Aorta (tissue), 5 donors: ENCODE measurements around the gene GPC3. TPM values are rescaled to one million over a fixed set of nuclear protein-coding genes. Genes with fewer than 3 reads are reported as not detected.

ENCODE experiments used
- ATAC-seq: fragments of 200-7000 bp; cut with Tn5 transposase; one replicate; pipeline ENCODE4 v1.9.1; 2022; ENCODE audit warnings: moderate library complexity; ENCODE audit not compliant: low FRiP score
- DNase-seq, 2 donors: peaks; one replicate each; pipeline ENCODE4 v3.0.0-alpha.2; 2020
- H3K27ac ChIP-seq, 2 donors: one replicate each; pipeline ENCODE4 v1.5.1; 2013; ENCODE audit warnings: low read length in 2 of 2, mild to moderate bottlenecking in 2 of 2, moderate library complexity in 2 of 2, control low read depth in 1 of 2, inconsistent platforms in 1 of 2, low read depth in 1 of 2
- H3K27me3 ChIP-seq, 2 donors: one replicate each; pipeline ENCODE4 v1.6.1; 2013; ENCODE audit warnings: control low read depth in 1 of 2, low read length in 1 of 2, mild to moderate bottlenecking in 1 of 2, moderate library complexity in 1 of 2; ENCODE audit not compliant: insufficient read depth in 2 of 2, control insufficient read depth in 1 of 2
- H3K36me3 ChIP-seq, 2 donors: one replicate each; pipeline ENCODE4 v1.6.1; 2013; ENCODE audit warnings: control low read depth in 1 of 2, low read length in 1 of 2, mild to moderate bottlenecking in 1 of 2; ENCODE audit not compliant: insufficient read depth in 2 of 2, control insufficient read depth in 1 of 2
- H3K4me1 ChIP-seq, 2 donors: one replicate each; pipeline ENCODE4 v1.6.1; 2013; ENCODE audit warnings: low read length in 2 of 2, control low read depth in 1 of 2, mild to moderate bottlenecking in 1 of 2, moderate library complexity in 1 of 2; ENCODE audit not compliant: insufficient read depth in 2 of 2, control insufficient read depth in 1 of 2
- H3K4me3 ChIP-seq, 2 donors: one replicate each; pipeline ENCODE4 v1.5.1; 2013; ENCODE audit warnings: low read length in 2 of 2, control low read depth in 1 of 2, mild to moderate bottlenecking in 1 of 2
- H3K9me3 ChIP-seq: one replicate; pipeline ENCODE4 v1.6.1; 2013; ENCODE audit warnings: mild to moderate bottlenecking, low read length; ENCODE audit not compliant: control insufficient read depth
- WGBS, 2 donors: extraction: QIAGEN DNeasy Blood & Tissue Kit; methylation state at CpG; one replicate each; pipeline ENCODE4 v1.1.7; 2013; 5-methylcytosine and 5-hydroxymethylcytosine counted together
- intact Hi-C, 2 donors: fragments of 100-400 bp; cut with DNase I; formaldehyde crosslinking; loops; one replicate each; pipeline versions ENCODE4 v1.14.2 to v1.15.0; 2022
- polyA plus RNA-seq, 2 donors: library from polyadenylated mRNA; stranded (reverse); fragments of 200-250 nt; gene quantifications; one replicate each; pipeline ENCODE4 v1.2.3, GENCODE V29; 2013
- total RNA-seq, 2 donors: library from RNA; stranded (reverse); fragmentation: NEBNext Ultra II Directional; extraction: Animal tissue kit (Norgen Biotek cat#: 25700); gene quantifications; one replicate each; pipeline ENCODE4 v1.2.1, GENCODE V29; 2021
- donor health status: healthy with polysubstance abuse.
- donor health status: Bipolar disorder and iron deficiency.
- donor health status: DM: no; HTN: no; CAD: no.
- donor health status: DM: no; HTN: no; CAD: no.
- donor health status: DM: yes; HTN: yes; CAD: no.

The GPC3 gene
- total and polyA plus RNA-seq, 4 donors = 1.1 to 13.2 (median 5.0) TPM

DNA sequence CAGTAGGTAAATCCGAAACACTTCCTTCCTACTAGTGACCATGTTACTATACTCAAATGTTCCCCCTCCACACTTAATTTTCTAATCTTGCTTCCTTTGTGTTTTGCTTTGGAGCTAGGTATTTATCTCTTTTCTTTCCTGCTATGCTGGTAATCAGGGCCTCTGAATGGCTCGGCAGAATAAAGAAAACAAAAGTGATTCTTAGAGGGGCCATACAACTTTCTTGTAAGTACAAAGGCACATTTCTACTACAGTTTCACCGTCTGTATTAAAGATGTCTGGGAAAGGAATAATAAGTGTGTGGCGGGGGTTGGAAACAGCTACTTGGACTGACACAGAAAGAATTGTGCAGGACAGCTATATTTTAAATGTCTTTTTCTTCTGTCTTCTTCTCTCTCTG lies 50.3 kb downstream of the GPC3 start:
- DNase-seq (no peak), ATAC-seq (no peak)
- WGBS, 2 donors = 55 to 60% methylated on average over 4 of the region's 4 CpGs
- no peaks in the 10 kb centered on the region for H3K9me3 ChIP-seq
- no peaks in the 10 kb centered on the region for H3K4me1 ChIP-seq
- H3K27ac ChIP-seq = no peak overlapping the region
- no peaks in the 10 kb centered on the region for H3K36me3 ChIP-seq
- intact Hi-C loops = no loop called here
- H3K4me3 ChIP-seq = no peak overlapping the region
- no peaks in the 10 kb centered on the region for H3K27me3 ChIP-seq

DNA sequence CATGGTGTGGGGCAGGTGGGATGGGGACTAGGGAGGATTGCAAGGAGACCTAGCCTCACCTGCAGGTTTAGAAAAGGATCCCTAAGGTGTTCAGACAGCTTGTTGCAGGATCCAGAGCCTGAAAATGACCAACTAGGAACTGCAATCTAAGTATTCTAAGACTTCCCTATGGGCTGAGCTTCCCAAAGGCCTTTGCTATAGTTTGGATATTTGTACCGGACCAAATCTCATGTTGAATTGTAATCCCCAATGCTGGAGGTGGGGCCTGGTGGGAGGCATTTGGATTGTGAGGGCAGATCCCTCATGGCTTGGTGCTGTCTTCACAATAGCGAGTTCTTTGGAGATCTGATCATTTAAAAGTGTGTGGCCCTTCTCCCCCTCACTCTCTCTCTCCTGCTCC lies 52.1 kb downstream of the GPC3 start:
- intact Hi-C loops = no loop called here
- Histone ChIP-seq H3K4me3 (no peak overlapping the region), H3K36me3 (no peaks in the 10 kb centered on the region), H3K27me3 (no peaks in the 10 kb centered on the region), H3K27ac (no peak overlapping the region), H3K9me3 (no peaks in the 10 kb centered on the region), H3K4me1 (no peaks in the 10 kb centered on the region)
- ATAC-seq (no peak), DNase-seq (no peak)
- WGBS, 2 donors = 72 to 94% methylated on average over 2 of the region's 2 CpGs

DNA sequence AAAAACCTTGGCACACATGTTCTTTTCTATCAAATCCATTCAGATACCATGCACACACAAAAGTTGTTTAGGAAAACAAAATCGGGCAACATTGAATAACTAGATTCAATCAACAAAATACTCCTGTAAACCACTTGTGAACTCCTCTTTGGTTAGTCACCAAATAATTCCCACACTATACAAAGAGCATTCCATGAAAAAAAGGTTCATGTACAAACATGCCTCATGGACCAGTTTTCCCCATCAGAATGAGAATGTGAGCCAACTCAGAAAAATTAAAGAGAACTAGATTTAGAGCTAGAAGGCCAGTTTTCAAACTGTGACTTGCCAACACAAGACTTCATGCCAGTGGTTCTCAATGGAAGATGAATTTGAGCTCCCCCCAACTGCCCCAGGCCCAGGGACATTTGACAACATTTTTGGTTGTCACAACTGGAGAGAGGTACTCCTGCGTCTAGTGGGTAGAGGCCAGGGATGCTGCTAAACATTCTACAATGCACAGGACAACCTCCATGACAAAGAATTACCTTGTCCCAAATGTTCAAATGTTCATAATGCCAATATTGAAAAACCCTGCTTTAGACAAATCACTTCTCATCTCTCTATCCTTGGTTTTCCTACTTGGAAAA lies 55.4 kb downstream of the GPC3 start:
- Histone ChIP-seq H3K4me3 (no peak overlapping the region), H3K36me3 (no peaks in the 10 kb centered on the region), H3K9me3 (no peaks in the 10 kb centered on the region), H3K27ac (no peak overlapping the region), H3K4me1 (no peaks in the 10 kb centered on the region), H3K27me3 (no peaks in the 10 kb centered on the region)
- intact Hi-C loops = no loop called here
- WGBS, 2 donors = 80 to 90% methylated on average over 2 of the region's 2 CpGs
- DNase-seq (no peak), ATAC-seq (no peak)

DNA sequence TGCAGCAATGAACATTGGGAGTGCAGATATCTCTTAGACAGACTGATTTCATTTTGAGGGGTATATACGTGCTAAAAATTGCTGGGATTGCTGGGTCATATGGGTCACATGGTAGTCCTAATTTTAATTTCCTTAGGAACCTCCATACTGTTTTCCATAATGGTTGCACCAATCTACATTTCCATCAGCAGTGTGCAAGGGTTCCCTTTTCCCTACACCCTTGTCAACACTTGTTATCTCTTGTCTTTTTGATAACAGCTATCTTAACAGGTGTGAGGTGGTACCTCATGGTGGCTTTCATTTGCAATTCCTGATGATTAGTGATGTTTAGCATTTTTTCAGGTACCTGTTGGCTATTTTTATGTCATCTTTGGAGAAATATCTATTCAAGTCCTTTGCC lies 57.0 kb downstream of the GPC3 start:
- ATAC-seq = no peak
- WGBS, 2 donors = 62 to 85% methylated on average over 1 of the region's 1 CpG

DNA sequence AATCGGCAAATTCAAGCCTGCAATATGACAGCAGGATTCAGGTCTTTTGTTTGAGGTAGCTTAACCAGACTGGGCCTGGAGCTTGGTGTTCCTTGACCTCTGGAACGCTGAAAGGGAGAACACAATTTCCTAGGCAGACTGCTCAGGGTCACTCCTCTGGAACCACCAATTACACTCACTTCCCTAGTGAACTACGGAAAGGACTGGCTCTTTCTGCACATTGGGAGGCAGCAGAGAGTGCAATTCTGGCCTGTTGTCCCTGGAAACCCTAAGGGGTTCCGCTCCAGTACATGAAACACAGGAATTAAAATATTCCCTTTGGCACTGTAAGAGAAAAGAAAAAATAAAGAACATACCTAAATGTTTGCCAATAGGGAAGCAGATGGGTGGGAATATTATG lies 58.6 kb downstream of the GPC3 start:
- no peak overlapping the region for H3K27ac ChIP-seq
- H3K4me1 ChIP-seq = no peaks in the 10 kb centered on the region
- H3K9me3 ChIP-seq = no peaks in the 10 kb centered on the region
- H3K36me3 ChIP-seq = no peaks in the 10 kb centered on the region
- no peak overlapping the region for H3K4me3 ChIP-seq
- no peak for DNase-seq
- no peak for ATAC-seq
- H3K27me3 ChIP-seq = no peaks in the 10 kb centered on the region
- 23 to 24% methylated on average over 4 of the region's 4 CpGs for WGBS, 2 donors
- intact Hi-C loops = no loop called here

More for the DNA sequence above, 57.0 kb downstream of the GPC3 start:
- DNase-seq = no peak
- Histone ChIP-seq H3K36me3 (no peaks in the 10 kb centered on the region), H3K27ac (no peak overlapping the region), H3K4me3 (no peak overlapping the region), H3K4me1 (no peaks in the 10 kb centered on the region), H3K9me3 (no peaks in the 10 kb centered on the region), H3K27me3 (no peaks in the 10 kb centered on the region)
- intact Hi-C loops = no loop called here

DNA sequence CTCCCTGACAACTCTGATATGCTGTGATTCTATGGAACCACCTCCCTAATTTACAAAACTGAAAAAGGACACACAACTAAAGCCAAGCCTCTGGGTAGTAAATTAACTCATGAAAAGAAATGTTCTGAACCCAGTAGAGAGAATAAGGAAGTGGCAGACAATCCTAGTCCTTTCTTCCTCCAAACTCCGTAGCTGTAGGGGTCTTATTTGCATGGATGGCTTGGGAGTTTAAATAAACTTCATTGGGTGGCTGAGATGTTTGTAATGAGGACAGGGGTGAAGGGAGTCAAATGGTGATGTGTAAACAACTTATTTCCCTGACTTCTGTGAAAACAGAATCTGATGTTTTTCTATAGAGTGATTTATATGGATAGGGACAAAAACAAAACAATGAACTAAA lies 59.3 kb downstream of the GPC3 start:
- 51 to 97% methylated on average over 1 of the region's 1 CpG for WGBS, 2 donors

DNA sequence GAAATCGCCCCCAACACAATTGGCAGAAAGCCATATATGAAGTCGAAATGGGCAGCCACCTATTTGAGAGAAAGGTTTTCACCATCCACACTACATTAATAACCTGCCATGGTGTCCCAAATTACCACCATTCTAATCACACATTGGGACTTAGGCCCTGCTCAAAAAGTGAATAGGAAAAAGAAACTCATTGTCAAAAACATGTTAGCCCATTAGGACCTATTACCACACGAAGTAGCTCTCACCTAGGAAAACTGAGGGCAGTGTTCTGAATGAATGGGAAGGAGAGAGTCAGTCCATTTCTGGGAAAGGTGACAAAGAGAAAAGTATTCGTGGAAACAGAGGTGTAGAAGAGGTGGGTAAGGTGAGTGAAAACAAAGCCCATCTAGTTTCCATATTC lies 60.8 kb downstream of the GPC3 start:
- DNase-seq (no peak), ATAC-seq (no peak)
- intact Hi-C loops = loop anchor here in 1 of 2 donors (5.0 kb wide), 1 partner anchor 132 kb away; no protein-coding TSS in a partner anchor
- H3K9me3 ChIP-seq = no peaks in the 10 kb centered on the region
- H3K36me3 ChIP-seq = no peaks in the 10 kb centered on the region
- H3K4me3 ChIP-seq = no peak overlapping the region
- 48 to 71% methylated on average over 4 of the region's 4 CpGs for WGBS, 2 donors
- H3K27me3 ChIP-seq = no peaks in the 10 kb centered on the region
- H3K27ac ChIP-seq = no peak overlapping the region
- no peaks in the 10 kb centered on the region for H3K4me1 ChIP-seq

More for the DNA sequence above, 59.3 kb downstream of the GPC3 start:
- ATAC-seq (no peak), DNase-seq (no peak)
- H3K9me3 ChIP-seq = no peaks in the 10 kb centered on the region
- H3K27me3 ChIP-seq = no peaks in the 10 kb centered on the region
- intact Hi-C loops = no loop called here
- no peaks in the 10 kb centered on the region for H3K36me3 ChIP-seq
- H3K27ac ChIP-seq = no peak overlapping the region
- H3K4me1 ChIP-seq = no peaks in the 10 kb centered on the region
- no peak overlapping the region for H3K4me3 ChIP-seq

DNA sequence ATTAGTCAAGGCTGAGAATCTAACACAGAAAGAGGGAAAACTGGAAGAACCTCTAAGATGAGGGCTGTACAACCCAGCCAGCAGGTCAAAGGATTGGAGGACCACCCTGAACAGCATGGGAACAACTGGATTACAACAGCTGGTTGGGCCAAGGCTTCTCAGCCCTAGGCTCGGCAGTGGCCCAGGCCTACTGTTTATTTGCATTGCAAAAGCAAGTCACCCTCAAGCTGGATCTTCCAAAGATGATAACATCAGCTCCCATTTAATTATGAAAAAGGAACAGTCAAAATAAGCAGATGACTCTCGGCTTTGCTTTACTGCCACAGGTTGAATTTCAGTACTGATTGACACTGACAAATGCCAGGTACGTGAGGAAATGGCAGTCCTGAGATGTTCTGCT lies 61.8 kb downstream of the GPC3 start:
- Histone ChIP-seq H3K27me3 (no peaks in the 10 kb centered on the region), H3K4me1 (no peaks in the 10 kb centered on the region), H3K4me3 (no peak overlapping the region), H3K36me3 (no peaks in the 10 kb centered on the region), H3K27ac (no peak overlapping the region), H3K9me3 (no peaks in the 10 kb centered on the region)
- ATAC-seq = no peak
- intact Hi-C loops = loop anchor here in 1 of 2 donors (5.0 kb wide), 1 partner anchor 131 kb away; no protein-coding TSS in a partner anchor
- 67 to 90% methylated on average over 3 of the region's 3 CpGs for WGBS, 2 donors
- no peak for DNase-seq

DNA sequence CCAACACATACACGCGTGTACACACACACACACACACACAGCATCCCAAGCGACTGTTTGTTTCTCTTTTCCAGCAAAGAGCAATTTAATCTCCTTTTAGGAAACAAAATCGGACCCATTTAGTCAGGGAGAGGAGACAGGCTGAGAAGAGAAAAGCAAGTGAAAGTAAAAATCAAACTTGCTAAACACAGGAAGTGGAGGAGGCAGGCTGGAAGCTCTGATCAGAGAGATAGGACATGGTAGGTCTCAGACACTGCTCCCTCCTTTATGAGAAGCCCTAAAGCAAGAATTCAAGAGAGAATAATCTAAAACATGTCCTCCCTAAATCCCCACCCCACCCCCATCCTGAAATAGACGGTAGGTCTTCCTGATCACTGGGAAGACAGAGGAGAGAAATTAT lies 62.3 kb downstream of the GPC3 start:
- intact Hi-C loops = loop anchor here in 1 of 2 donors (5.0 kb wide), 1 partner anchor 131 kb away; no protein-coding TSS in a partner anchor

More for the DNA sequence above, 62.3 kb downstream of the GPC3 start:
- Histone ChIP-seq H3K9me3 (no peaks in the 10 kb centered on the region), H3K27ac (no peak overlapping the region), H3K27me3 (no peaks in the 10 kb centered on the region), H3K4me3 (no peak overlapping the region), H3K36me3 (no peaks in the 10 kb centered on the region), H3K4me1 (no peaks in the 10 kb centered on the region)
- no peak for DNase-seq
- no peak for ATAC-seq
- 60 to 66% methylated on average over 5 of the region's 5 CpGs for WGBS, 2 donors
